ENCODE measurements around the gene VWA5B1.

DNA sequence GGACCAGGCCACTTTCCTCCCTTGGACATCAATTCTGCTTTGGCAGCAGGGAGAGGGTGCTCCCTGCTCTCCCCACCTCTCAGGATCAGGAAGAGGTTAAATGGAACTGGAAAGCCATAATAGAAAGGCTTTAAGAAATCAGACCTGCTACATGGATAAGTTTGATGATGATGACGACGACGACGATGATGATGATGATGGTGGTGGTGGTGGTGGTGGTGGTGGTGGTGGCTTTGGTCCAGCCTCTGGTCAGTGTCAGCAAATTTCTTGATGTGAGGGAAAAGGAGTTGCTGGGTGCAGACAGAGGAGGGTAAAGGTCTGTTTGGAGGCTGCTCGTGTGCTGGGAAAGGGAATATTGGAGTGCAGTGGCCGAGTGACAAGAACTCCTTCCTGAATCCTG lies 36.8 kb downstream of the VWA5B1 start:
- TF ChIP-seq, protein P1, sequence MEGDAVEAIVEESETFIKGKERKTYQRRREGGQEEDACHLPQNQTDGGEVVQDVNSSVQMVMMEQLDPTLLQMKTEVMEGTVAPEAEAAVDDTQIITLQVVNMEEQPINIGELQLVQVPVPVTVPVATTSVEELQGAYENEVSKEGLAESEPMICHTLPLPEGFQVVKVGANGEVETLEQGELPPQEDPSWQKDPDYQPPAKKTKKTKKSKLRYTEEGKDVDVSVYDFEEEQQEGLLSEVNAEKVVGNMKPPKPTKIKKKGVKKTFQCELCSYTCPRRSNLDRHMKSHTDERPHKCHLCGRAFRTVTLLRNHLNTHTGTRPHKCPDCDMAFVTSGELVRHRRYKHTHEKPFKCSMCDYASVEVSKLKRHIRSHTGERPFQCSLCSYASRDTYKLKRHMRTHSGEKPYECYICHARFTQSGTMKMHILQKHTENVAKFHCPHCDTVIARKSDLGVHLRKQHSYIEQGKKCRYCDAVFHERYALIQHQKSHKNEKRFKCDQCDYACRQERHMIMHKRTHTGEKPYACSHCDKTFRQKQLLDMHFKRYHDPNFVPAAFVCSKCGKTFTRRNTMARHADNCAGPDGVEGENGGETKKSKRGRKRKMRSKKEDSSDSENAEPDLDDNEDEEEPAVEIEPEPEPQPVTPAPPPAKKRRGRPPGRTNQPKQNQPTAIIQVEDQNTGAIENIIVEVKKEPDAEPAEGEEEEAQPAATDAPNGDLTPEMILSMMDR (IDR thresholded peaks at IDR 0.05 in 8 of 11, conservative IDR thresholded peaks at IDR 0.05 in 3 of 11) = no peak
- no peak for TF ChIP-seq POLR2A (IDR thresholded peaks at IDR 0.05)
- TF ChIP-seq POLR2AphosphoS5 (IDR thresholded peaks at IDR 0.05) = no peak

Data from spleen (tissue), 7 donors.